ENCODE data around the gene IZUMO1R.

DNA sequence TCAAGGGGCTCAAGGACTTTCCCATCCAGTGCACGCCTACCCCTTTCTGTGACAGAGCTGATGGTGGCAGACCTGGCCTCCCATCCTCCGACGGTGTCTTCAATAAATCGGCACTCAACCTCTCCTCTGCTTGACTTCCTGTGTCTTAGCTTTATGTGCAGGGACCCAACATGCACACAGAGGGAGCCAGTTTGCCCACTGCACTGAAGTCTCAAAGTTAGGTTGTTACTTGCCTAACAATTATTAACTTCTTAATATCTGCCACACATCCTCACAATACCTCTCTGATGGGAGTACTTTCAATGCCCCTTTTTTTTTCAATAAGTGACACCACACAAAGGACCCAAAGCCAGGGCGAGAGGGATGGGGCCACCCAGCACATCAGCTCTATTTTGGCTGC lies 3.6 kb downstream of the IZUMO1R start:
- TF ChIP-seq, protein P1, sequence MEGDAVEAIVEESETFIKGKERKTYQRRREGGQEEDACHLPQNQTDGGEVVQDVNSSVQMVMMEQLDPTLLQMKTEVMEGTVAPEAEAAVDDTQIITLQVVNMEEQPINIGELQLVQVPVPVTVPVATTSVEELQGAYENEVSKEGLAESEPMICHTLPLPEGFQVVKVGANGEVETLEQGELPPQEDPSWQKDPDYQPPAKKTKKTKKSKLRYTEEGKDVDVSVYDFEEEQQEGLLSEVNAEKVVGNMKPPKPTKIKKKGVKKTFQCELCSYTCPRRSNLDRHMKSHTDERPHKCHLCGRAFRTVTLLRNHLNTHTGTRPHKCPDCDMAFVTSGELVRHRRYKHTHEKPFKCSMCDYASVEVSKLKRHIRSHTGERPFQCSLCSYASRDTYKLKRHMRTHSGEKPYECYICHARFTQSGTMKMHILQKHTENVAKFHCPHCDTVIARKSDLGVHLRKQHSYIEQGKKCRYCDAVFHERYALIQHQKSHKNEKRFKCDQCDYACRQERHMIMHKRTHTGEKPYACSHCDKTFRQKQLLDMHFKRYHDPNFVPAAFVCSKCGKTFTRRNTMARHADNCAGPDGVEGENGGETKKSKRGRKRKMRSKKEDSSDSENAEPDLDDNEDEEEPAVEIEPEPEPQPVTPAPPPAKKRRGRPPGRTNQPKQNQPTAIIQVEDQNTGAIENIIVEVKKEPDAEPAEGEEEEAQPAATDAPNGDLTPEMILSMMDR (IDR thresholded peaks at IDR 0.05): no peak
- no peak for TF ChIP-seq EZH2 (IDR thresholded peaks at IDR 0.05; ENCODE audit: borderline replicate concordance, insufficient read depth, low read depth, low read length, poor library complexity, severe bottlenecking)

Measured in B cell (primary cell).